Hepatocyte (in vitro differentiated cells): ENCODE results near the gene KLLN.

Experiments
- CTCF ChIP-seq: fragments of 200-600 bp; sonication (generic); IDR thresholded peaks from 2 replicates; pipeline ENCODE4 v1.5.1; 2016; ENCODE audit warnings: antibody characterized with exemption, mild to moderate bottlenecking; ENCODE audit not compliant: poor library complexity
- EZH2 ChIP-seq: fragments of 200-600 bp; sonication (generic); IDR thresholded peaks from 2 replicates; pipeline ENCODE4 v1.6.1; 2016; ENCODE audit warnings: antibody characterized with exemption, mild to moderate bottlenecking, borderline replicate concordance
- EZH2phosphoT487 ChIP-seq: fragments of 200-600 bp; sonication (generic); IDR thresholded peaks from one replicate; pipeline ENCODE4 v1.6.1; 2018; ENCODE audit warnings: antibody characterized with exemption, mild to moderate bottlenecking, low read depth, moderate library complexity; ENCODE audit not compliant: unreplicated experiment, severe bottlenecking

GRCh38 chr10:87852089-87852488, 11.2 kb downstream of the KLLN start:
- TF ChIP-seq CTCF, result no peak
- no peak for TF ChIP-seq EZH2
- TF ChIP-seq EZH2phosphoT487, result no peak
